Psoas muscle (tissue), 8 donors: Measurements from ENCODE around the gene STX1A. TPM values are rescaled to one million over a fixed set of nuclear protein-coding genes. Genes with fewer than 3 reads are reported as not detected.
"Not testable (repeated sequence)": the region's sequence is repeated elsewhere in the genome, so short reads cannot be mapped to it uniquely, and the experiment has no call there.

Experiments used
- ATAC-seq, 4 donors: fragments of 200-7000 bp; cut with Tn5 transposase; one replicate each; pipeline ENCODE4 v1.9.1; 2020; ENCODE audit warnings: moderate library complexity in 3 of 4, mild to moderate bottlenecking in 2 of 4
- DNase-seq, 2 donors: peaks; one replicate each; pipeline ENCODE4 v3.0.0-alpha.2; 2020
- H3K27ac ChIP-seq: fragments of 200-600 bp; one replicate; pipeline ENCODE4 v1.8.0; 2022
- H3K27me3 ChIP-seq, 3 donors: fragments of 200-600 bp in 1 of 3; one replicate each; pipeline versions ENCODE4 v1.6.1 to v1.8.0; 2013 to 2022; ENCODE audit warnings: low read length in 2 of 3, mild to moderate bottlenecking in 2 of 3, moderate library complexity in 1 of 3; ENCODE audit not compliant: insufficient read depth in 3 of 3
- H3K36me3 ChIP-seq, 2 donors: fragments of 200-600 bp in 1 of 2; one replicate each; pipeline versions ENCODE4 v1.6.1 to v1.8.0; 2013 to 2022; ENCODE audit warnings: low read depth in 1 of 2, mild to moderate bottlenecking in 1 of 2, moderate library complexity in 1 of 2; ENCODE audit not compliant: insufficient read depth in 1 of 2
- H3K4me1 ChIP-seq: fragments of 200-600 bp; one replicate; pipeline ENCODE4 v1.8.0; 2022
- H3K4me3 ChIP-seq: fragments of 200-600 bp; one replicate; pipeline ENCODE4 v1.8.0; 2022; ENCODE audit warnings: mild to moderate bottlenecking
- H3K9me3 ChIP-seq: fragments of 200-600 bp; one replicate; pipeline ENCODE4 v1.8.0; 2022
- CTCF ChIP-seq: fragments of 200-600 bp; IDR thresholded peaks from one replicate; pipeline ENCODE4 v1.8.0; 2022; ENCODE audit warnings: antibody characterized with exemption
- WGBS, 3 donors: extraction: QIAGEN DNeasy Blood & Tissue Kit; methylation state at CpG; one replicate each; pipeline versions ENCODE4 v1.1.6 to v1.1.7; 2013; 5-methylcytosine and 5-hydroxymethylcytosine counted together
- intact Hi-C, 2 donors: fragments of 100-400 bp; cut with DNase I; formaldehyde crosslinking; loops; one replicate each; pipeline versions ENCODE4 v1.11.0 to v1.14.2; 2022
- polyA plus RNA-seq, 3 donors: library from polyadenylated mRNA; stranded (reverse); fragments of 200-250 nt; gene quantifications; one replicate each; pipeline ENCODE4 v1.2.3, GENCODE V29; 2013
- total RNA-seq, 4 donors: library from RNA; stranded (reverse); fragmentation: NEBNext Ultra II Directional in 2 of 4; extraction: Animal tissue kit (Norgen Biotek cat#: 25700) in 2 of 4; gene quantifications; one replicate each; pipeline versions ENCODE4 v1.2.1 to v1.2.4, GENCODE V29; 2021 to 2023
- donor health status: healthy with polysubstance abuse.
- donor health status: DM: no; HTN: no; CAD: no; lungs with moderate emphysema.
- donor health status: Bipolar disorder and iron deficiency.
- donor health status: healthy.
- donor health status: DM: yes; HTN: yes; CAD: no.
- donor health status: DM: no; HTN: no; CAD: no.
- donor health status: DM: no; HTN: no; CAD: no.
- donor health status: DM: yes; HTN: yes; CAD: no.

STX1A gene
- total and polyA plus RNA-seq, 7 donors, result 1.9 to 5.4 (median 2.8) TPM

GRCh38 chr7:73715648-73716317 lies 3.7 kb downstream of the STX1A start:
- no peak overlapping the region for H3K27ac ChIP-seq
- H3K27me3 ChIP-seq, result no peaks in the 10 kb centered on the region
- H3K4me1 ChIP-seq, result peaks cover 17% of the 10 kb centered on the region
- no peak for TF ChIP-seq CTCF
- ATAC-seq (peak in 1 of 4 donors; percentile 24), DNase-seq (no peak)
- 76 to 79% (median 77%) methylated on average over 16 of the region's 16 CpGs for WGBS, 3 donors
- no peaks in the 10 kb centered on the region for H3K9me3 ChIP-seq
- intact Hi-C loops, result loop anchor here in 1 of 2 donors (5.0 kb wide), 1 partner anchor 33 kb away; the partner anchor contains the start of genes BUD23 and DNAJC30
- H3K36me3 ChIP-seq, result no peaks in the 10 kb centered on the region
- no peak overlapping the region for H3K4me3 ChIP-seq

- H3K9me3 ChIP-seq, ATAC-seq, H3K27me3 ChIP-seq, intact Hi-C loops, H3K27ac ChIP-seq, H3K4me3 ChIP-seq, H3K4me1 ChIP-seq, H3K36me3 ChIP-seq, DNase-seq: not testable (repeated sequence)
- WGBS, 3 donors, result 94 to 99% (median 96%) methylated on average over 6 of the region's 6 CpGs
Observed at GRCh38 chr7:73713319-73713718, 6.2 kb downstream of the STX1A start.

DNA sequence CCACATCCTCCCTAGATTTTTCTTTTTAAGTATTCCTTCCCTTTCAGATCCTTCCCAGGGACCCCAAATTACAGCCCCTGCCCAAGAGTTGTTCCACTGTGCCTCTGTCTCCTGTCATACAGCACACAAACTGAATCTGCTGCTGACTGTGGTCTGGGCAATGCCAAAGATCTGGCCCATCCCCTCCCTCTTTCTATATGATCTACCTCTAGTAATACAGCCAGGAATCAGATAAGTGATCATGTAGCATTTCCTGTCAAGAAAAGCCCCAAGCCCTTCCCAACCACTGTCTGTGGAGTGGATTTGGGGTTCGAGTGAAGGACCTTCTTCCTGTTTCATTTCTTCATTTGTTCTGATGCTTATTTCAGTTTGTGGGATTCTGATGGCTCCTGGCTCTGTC lies 6.7 kb downstream of the STX1A start:
- WGBS, 3 donors, result 80 to 96% (median 81%) methylated on average over 1 of the region's 1 CpG
- H3K4me1 ChIP-seq, result peaks cover 2% of the 10 kb centered on the region
- no peak for TF ChIP-seq CTCF
- no peaks in the 10 kb centered on the region for H3K36me3 ChIP-seq
- H3K4me3 ChIP-seq, result no peak overlapping the region
- intact Hi-C loops, result no loop called here
- ATAC-seq (no peak), DNase-seq (no peak)
- no peaks in the 10 kb centered on the region for H3K9me3 ChIP-seq
- no peak overlapping the region for H3K27ac ChIP-seq
- H3K27me3 ChIP-seq, result no peaks in the 10 kb centered on the region

- H3K4me1 ChIP-seq, result no peaks in the 10 kb centered on the region
- H3K27ac ChIP-seq, result no peak overlapping the region
- DNase-seq, result no peak
- H3K4me3 ChIP-seq, result no peak overlapping the region
- 89 to 97% (median 91%) methylated on average over 12 to 16 of the region's 16 CpGs for WGBS, 3 donors
- no peak for TF ChIP-seq CTCF
- intact Hi-C loops, result no loop called here
- ATAC-seq, result no peak
- H3K27me3 ChIP-seq, result no peaks in the 10 kb centered on the region
- no peaks in the 10 kb centered on the region for H3K9me3 ChIP-seq
- H3K36me3 ChIP-seq, result no peaks in the 10 kb centered on the region
Observed at GRCh38 chr7:73708961-73709549, 10.4 kb downstream of the STX1A start.

DNA sequence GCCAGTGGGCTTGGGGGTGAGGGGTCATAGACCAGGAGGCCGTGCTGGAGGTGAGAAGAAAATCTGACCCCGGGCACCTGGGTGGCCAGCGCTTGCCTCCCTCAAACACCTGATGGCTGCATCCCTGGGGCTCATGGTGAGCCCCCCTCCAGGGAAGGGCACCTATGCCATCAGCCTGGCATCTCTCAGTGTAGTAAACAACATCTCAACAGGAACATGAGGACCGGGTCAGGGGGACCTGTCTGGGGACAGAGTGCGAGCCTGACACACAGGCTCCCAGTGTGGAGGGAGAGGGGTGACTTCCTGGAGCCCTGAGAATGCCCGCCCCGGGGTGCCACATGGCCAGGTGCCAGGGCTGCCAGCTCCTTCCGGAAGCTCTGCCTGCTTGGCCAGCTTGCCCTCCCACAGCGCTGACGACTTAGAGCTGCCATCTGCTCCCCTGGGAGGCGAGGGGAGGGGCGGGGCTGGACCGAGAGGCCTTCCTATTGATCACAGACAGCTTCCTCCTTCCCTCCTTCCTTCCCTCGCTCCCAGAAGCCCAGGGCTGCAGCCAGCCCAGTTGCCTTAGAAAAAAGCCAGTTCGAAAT lies 12.3 kb downstream of the STX1A start:
- peaks cover 0 to 5% of the 10 kb centered on the region in 2 donors for H3K36me3 ChIP-seq

More for the DNA sequence above, 12.3 kb downstream of the STX1A start:
- H3K27ac ChIP-seq, result no peak overlapping the region
- H3K27me3 ChIP-seq, result no peaks in the 10 kb centered on the region
- ATAC-seq (no peak), DNase-seq (peak; percentile 53 to 72)
- WGBS, 3 donors, result 75 to 82% (median 76%) methylated on average over 11 to 15 of the region's 15 CpGs
- intact Hi-C loops, result no loop called here
- no peak for TF ChIP-seq CTCF
- no peaks in the 10 kb centered on the region for H3K9me3 ChIP-seq
- H3K4me1 ChIP-seq, result no peaks in the 10 kb centered on the region
- H3K4me3 ChIP-seq, result no peak overlapping the region
